Suprapubic skin (tissue), 4 donors: ENCODE data around the gene LRIG1. TPM values are rescaled to one million over a fixed set of nuclear protein-coding genes. Genes with fewer than 3 reads are reported as not detected.
A peak's percentile ranks its signal among the peaks of the same experiment; 100 is the strongest.

Source experiments
- DNase-seq, 2 donors: peaks; one replicate each; pipeline ENCODE4 v3.0.0-alpha.2; 2019; ENCODE audit warnings: low spot score in 2 of 2
- H3K27ac ChIP-seq: fragments of 200-600 bp; sonication (generic); one replicate; pipeline ENCODE4 v1.5.1; 2019
- H3K27me3 ChIP-seq: fragments of 200-600 bp; sonication (generic); one replicate; pipeline ENCODE4 v1.5.1; 2019
- H3K36me3 ChIP-seq: fragments of 200-600 bp; sonication (generic); one replicate; pipeline ENCODE4 v1.5.1; 2019
- H3K4me1 ChIP-seq: fragments of 200-600 bp; sonication (generic); one replicate; pipeline ENCODE4 v1.5.1; 2019
- H3K4me3 ChIP-seq: fragments of 200-600 bp; sonication (generic); one replicate; pipeline ENCODE4 v1.5.1; 2019; ENCODE audit warnings: mild to moderate bottlenecking
- H3K9me3 ChIP-seq: fragments of 200-600 bp; sonication (generic); one replicate; pipeline ENCODE4 v1.5.1; 2019
- CTCF ChIP-seq, 2 donors: fragments of 200-600 bp in 1 of 2; fragments of 450-650 bp in 1 of 2; sonication (generic) in 1 of 2; IDR thresholded peaks; one replicate each; pipeline ENCODE4 v1.5.1; 2016 to 2019; ENCODE audit warnings: antibody characterized with exemption in 2 of 2, mild to moderate bottlenecking in 1 of 2, moderate library complexity in 1 of 2
- EP300 ChIP-seq: sonication (generic); formaldehyde crosslinking; IDR thresholded peaks from one replicate; pipeline ENCODE4 v1.6.1; 2017; ENCODE audit warnings: antibody characterized with exemption
- POLR2A ChIP-seq, 2 donors: fragments of 450-650 bp; IDR thresholded peaks; one replicate each; pipeline ENCODE4 v1.6.1; 2017; ENCODE audit warnings: antibody characterized with exemption in 2 of 2, mild to moderate bottlenecking in 2 of 2, moderate library complexity in 2 of 2
- POLR2AphosphoS5 ChIP-seq, 3 donors: sonication (generic); formaldehyde crosslinking; IDR thresholded peaks; one replicate each; pipeline ENCODE4 v1.6.1; 2017; ENCODE audit warnings: antibody characterized with exemption in 3 of 3
- WGBS: methylation state at CpG from one replicate; pipeline ENCODE4 v1.1.5; 2018; 5-methylcytosine and 5-hydroxymethylcytosine counted together
- total RNA-seq, 4 donors: library from RNA; depleted of rRNA; stranded (reverse); fragments of >200 nt; gene quantifications; one replicate each; pipeline ENCODE4 v1.1.0, GENCODE V29; 2016

Gene LRIG1
- total RNA-seq, 4 donors from 2014 or later: 69.1 to 88.0 (median 78.9) TPM

- no peaks in the 10 kb centered on the region for H3K9me3 ChIP-seq
- H3K4me3 ChIP-seq: no peak overlapping the region
- H3K27ac ChIP-seq: no peak overlapping the region
- no peaks in the 10 kb centered on the region for H3K27me3 ChIP-seq
- WGBS: 94% methylated on average over 23 of the region's 26 CpGs
- no peak for DNase-seq
- no peaks in the 10 kb centered on the region for H3K4me1 ChIP-seq
- H3K36me3 ChIP-seq: peaks cover 92% of the 10 kb centered on the region
- TF ChIP-seq POLR2AphosphoS5 (IDR thresholded peaks at IDR 0.05): no peak
- TF ChIP-seq EP300: no peak
- no peak for TF ChIP-seq POLR2A (IDR thresholded peaks at IDR 0.05)
- TF ChIP-seq CTCF (IDR thresholded peaks at IDR 0.05): no peak
Measured at GRCh38 chr3:66380200-66380932, 120.5 kb downstream of the LRIG1 start.

- Histone ChIP-seq H3K27ac (no peak overlapping the region), H3K4me3 (no peak overlapping the region), H3K4me1 (no peaks in the 10 kb centered on the region), H3K9me3 (no peaks in the 10 kb centered on the region), H3K27me3 (no peaks in the 10 kb centered on the region), H3K36me3 (peaks cover 91% of the 10 kb centered on the region)
- 96% methylated on average over 9 of the region's 9 CpGs for WGBS
- no peak for TF ChIP-seq POLR2A (IDR thresholded peaks at IDR 0.05)
- no peak for TF ChIP-seq EP300
- no peak for TF ChIP-seq CTCF (IDR thresholded peaks at IDR 0.05)
- no peak for TF ChIP-seq POLR2AphosphoS5 (IDR thresholded peaks at IDR 0.05)
- no peak for DNase-seq
Measured at GRCh38 chr3:66379565-66379964, 121.3 kb downstream of the LRIG1 start.

GRCh38 chr3:66378256-66378655, 122.6 kb downstream of the LRIG1 start:
- no peak for DNase-seq
- Histone ChIP-seq H3K27me3 (no peaks in the 10 kb centered on the region), H3K27ac (no peak overlapping the region), H3K4me1 (no peaks in the 10 kb centered on the region), H3K4me3 (no peak overlapping the region), H3K9me3 (no peaks in the 10 kb centered on the region), H3K36me3 (peaks cover 81% of the 10 kb centered on the region)
- 76% methylated on average over 5 of the region's 5 CpGs for WGBS
- TF ChIP-seq POLR2AphosphoS5 (IDR thresholded peaks at IDR 0.05): no peak
- peak in 1 of 2 donors; percentile 0 for TF ChIP-seq CTCF (IDR thresholded peaks at IDR 0.05)
- TF ChIP-seq EP300: no peak
- TF ChIP-seq POLR2A (IDR thresholded peaks at IDR 0.05): no peak

GRCh38 chr3:66377800-66378199, 123.0 kb downstream of the LRIG1 start:
- Histone ChIP-seq H3K9me3 (no peaks in the 10 kb centered on the region), H3K36me3 (peaks cover 77% of the 10 kb centered on the region), H3K27ac (no peak overlapping the region), H3K27me3 (no peaks in the 10 kb centered on the region), H3K4me1 (no peaks in the 10 kb centered on the region), H3K4me3 (no peak overlapping the region)
- DNase-seq: no peak
- TF ChIP-seq EP300 (no peak), CTCF (IDR thresholded peaks at IDR 0.05) (no peak), POLR2A (IDR thresholded peaks at IDR 0.05) (no peak), POLR2AphosphoS5 (IDR thresholded peaks at IDR 0.05) (no peak)
- 89% methylated on average over 5 of the region's 5 CpGs for WGBS

GRCh38 chr3:66376568-66376967, 124.3 kb downstream of the LRIG1 start:
- DNase-seq: no peak
- Histone ChIP-seq H3K9me3 (no peaks in the 10 kb centered on the region), H3K4me1 (no peaks in the 10 kb centered on the region), H3K27ac (no peak overlapping the region), H3K27me3 (no peaks in the 10 kb centered on the region), H3K4me3 (no peak overlapping the region), H3K36me3 (peaks cover 66% of the 10 kb centered on the region)
- TF ChIP-seq EP300 (no peak), POLR2A (IDR thresholded peaks at IDR 0.05) (no peak), POLR2AphosphoS5 (IDR thresholded peaks at IDR 0.05) (no peak), CTCF (IDR thresholded peaks at IDR 0.05) (no peak)
- 79% methylated on average over 2 of the region's 2 CpGs for WGBS
